GM12878 (cell line): ENCODE data around the gene C5AR1. TPM values are rescaled to one million over a fixed set of nuclear protein-coding genes. Genes with fewer than 3 reads are reported as not detected.

Source experiments
- ATAC-seq: fragments of 200-7000 bp; cut with Tn5 transposase; 3 replicates; pipeline ENCODE4 v1.9.1; 2020; ENCODE audit warnings: mild to moderate bottlenecking, moderate library complexity
- BruUV-seq: library from RNA; stranded (reverse); fragments of 400-500 nt; replicated peaks from 2 replicates; lab custom pipeline; 2021; lab: Mats Ljungman, UMichigan
- CTCF ChIA-PET: fragments of 300-600 bp; sonication (Branson Sonifier 250); formaldehyde crosslinking; extraction: SDS; loops from one replicate; lab custom pipeline; 2021; ENCODE audit warnings: inconsistent platforms; lab: Yijun Ruan, JAX
- POLR2A ChIA-PET: fragments of 350-600 bp; formaldehyde crosslinking; extraction: SDS; loops from one replicate; lab custom pipeline; 2021; ENCODE audit warnings: inconsistent platforms; lab: Charles Lee
- RAD21 ChIA-PET: fragments of 300-600 bp; sonication (Branson Sonifier 250); formaldehyde crosslinking; loops from one replicate; lab custom pipeline; 2023; ENCODE audit warnings: antibody characterized with exemption; ENCODE audit not compliant: unreplicated experiment; lab: Charles Lee
- SMC1A ChIA-PET: fragments of 300-600 bp; sonication (Branson Sonifier 250); formaldehyde crosslinking; loops from one replicate; lab custom pipeline; 2023; ENCODE audit not compliant: unreplicated experiment, uncharacterized antibody; lab: Charles Lee
- DNase-seq: peaks from one replicate; pipeline ENCODE4 v3.0.0-alpha.2; 2011; ENCODE audit warnings: low read depth, low spot score
- FAIRE-seq: peaks from 3 replicates; lab custom pipeline; 2011; peaks lifted over from hg19 to GRCh38; lab: Jason Lieb, UNC
- H2AFZ ChIP-seq: 2 replicates; pipeline ENCODE4 v1.6.0; 2011; ENCODE audit warnings: low read depth, low read length, control low read depth; ENCODE audit not compliant: control insufficient read depth
- H3K27ac ChIP-seq: 2 replicates; pipeline ENCODE4 v1.5.1; 2011; ENCODE audit warnings: control low read depth; ENCODE audit not compliant: control insufficient read depth, insufficient read depth
- H3K27me3 ChIP-seq, 2 experiments: replicated peaks in 1 of 2; 2 replicates each; pipeline versions ENCODE4 v1.6.0 to v1.6.1; 2011; ENCODE audit warnings: low read length in 1 of 2; ENCODE audit not compliant: control insufficient read depth in 2 of 2, insufficient read depth in 2 of 2
- H3K36me3 ChIP-seq, 2 experiments: 2 replicates each; pipeline ENCODE4 v1.5.1; 2011; ENCODE audit warnings: low read length in 1 of 2; ENCODE audit not compliant: control insufficient read depth in 2 of 2, insufficient read depth in 2 of 2
- H3K4me1 ChIP-seq: 2 replicates; pipeline ENCODE4 v1.6.1; 2011; ENCODE audit warnings: mild to moderate bottlenecking, low read length, moderate library complexity, mixed read lengths; ENCODE audit not compliant: control insufficient read depth, insufficient read depth
- H3K4me2 ChIP-seq: 2 replicates; pipeline ENCODE4 v1.6.0; 2011; ENCODE audit warnings: control low read depth; ENCODE audit not compliant: control insufficient read depth, insufficient read depth
- H3K4me3 ChIP-seq: fragments of 200-600 bp; sonication (generic); 2 replicates; pipeline ENCODE4 v1.5.1; 2016
- H3K79me2 ChIP-seq: 2 replicates; pipeline ENCODE4 v1.6.0; 2011; ENCODE audit warnings: low read length; ENCODE audit not compliant: control insufficient read depth, insufficient read depth
- H3K9ac ChIP-seq: 2 replicates; pipeline ENCODE4 v1.8.0; 2011; ENCODE audit warnings: low read length, control low read depth, mixed read lengths; ENCODE audit not compliant: control insufficient read depth, insufficient read depth
- H3K9me3 ChIP-seq: replicated peaks from 3 replicates; pipeline ENCODE4 v1.5.1; 2011; ENCODE audit warnings: mild to moderate bottlenecking, low read length; ENCODE audit not compliant: control insufficient read depth, insufficient read depth
- H4K20me1 ChIP-seq: 2 replicates; pipeline ENCODE4 v1.6.0; 2011; ENCODE audit not compliant: control insufficient read depth, insufficient read depth
- ATF7 ChIP-seq: fragments of 450-650 bp; IDR thresholded peaks from 2 replicates; pipeline ENCODE4 v1.6.1; 2016; ENCODE audit warnings: low read depth, mild to moderate bottlenecking
- CTCF ChIP-seq, 3 experiments: IDR thresholded peaks in 2 of 3; conservative IDR thresholded peaks in 1 of 3; 2 replicates each; pipeline ENCODE4 v1.5.1; 2011; ENCODE audit warnings: low read depth in 3 of 3, low read length in 3 of 3, mild to moderate bottlenecking in 3 of 3, control low read depth in 2 of 3, moderate library complexity in 2 of 3, inconsistent platforms in 1 of 3, mixed read lengths in 1 of 3; ENCODE audit not compliant: control insufficient read depth in 2 of 3, insufficient read depth in 1 of 3; ENCODE audit errors: extremely low read depth in 1 of 3
- FOXK2 ChIP-seq: fragments of 450-650 bp; IDR thresholded peaks from 2 replicates; pipeline ENCODE4 v1.6.1; 2017; ENCODE audit warnings: mild to moderate bottlenecking, moderate library complexity
- GABPA ChIP-seq: IDR thresholded peaks from 2 replicates; pipeline ENCODE4 v1.6.1; 2014; ENCODE audit warnings: antibody characterized with exemption, low read depth, mild to moderate bottlenecking, inconsistent platforms
- GATAD2B ChIP-seq: fragments of 450-650 bp; conservative IDR thresholded peaks from 2 replicates; pipeline ENCODE4 v1.6.1; 2017; ENCODE audit warnings: low read depth, mild to moderate bottlenecking, moderate library complexity
- MYC ChIP-seq: IDR thresholded peaks from 2 replicates; pipeline ENCODE4 v1.6.1; 2011; ENCODE audit warnings: mild to moderate bottlenecking, low read length, moderate library complexity, inconsistent platforms; ENCODE audit not compliant: insufficient read depth, insufficient replicate concordance, insufficient read length, severe bottlenecking
- NKRF ChIP-seq: fragments of 450-650 bp; conservative IDR thresholded peaks from 2 replicates; pipeline ENCODE4 v1.6.1; 2017; ENCODE audit warnings: mild to moderate bottlenecking, moderate library complexity
- SP1 ChIP-seq: IDR thresholded peaks from one replicate; pipeline ENCODE4 v1.6.1; 2011; ENCODE audit warnings: low read depth, low read length
- SREBF1 ChIP-seq: IDR thresholded peaks from 2 replicates; pipeline ENCODE4 v1.6.1; 2012; ENCODE audit warnings: mild to moderate bottlenecking, low read length
- ZZZ3 ChIP-seq: IDR thresholded peaks from 2 replicates; pipeline ENCODE4 v1.6.1; 2011; ENCODE audit warnings: low read depth; ENCODE audit not compliant: control insufficient read depth, insufficient read length
- WGBS: methylation state at CpG from one replicate; pipeline ENCODE4 v1.1.6; 2016; ENCODE audit warnings: low lambda C conversion rate; ENCODE audit not compliant: insufficient replicate concordance, insufficient coverage; ENCODE audit errors: missing lambda C conversion rate; 5-methylcytosine and 5-hydroxymethylcytosine counted together
- in situ Hi-C: fragments of 300-500 bp; cut with MboI; formaldehyde crosslinking; loops from 9 replicates; pipeline ENCODE4 v1.14.3; 2018; ENCODE audit warnings: mixed read lengths
- intact Hi-C: fragments of 100-400 bp; cut with micrococcal nuclease; formaldehyde crosslinking; loops from one replicate; pipeline ENCODE4 v1.14.2; 2022; ENCODE audit not compliant: unreplicated experiment
- polyA plus RNA-seq, 11 experiments: library from polyadenylated mRNA; depleted of rRNA in 4 of 11; unstranded in 6 of 11; stranded (reverse) in 5 of 11; fragments of >200 nt; fragmentation: Nextera tagmentation in 4 of 11; fragmentation: Illumina TruSeq in 1 of 11; extraction: Ambion mirVana in 4 of 11; extraction: Trizol in 1 of 11; gene quantifications; 1 replicate in 1 of 11; 2 replicates in 10 of 11; pipeline versions ENCODE4 v1.2.1 to v1.2.3, GENCODE V29; 2011 to 2016; ENCODE audit warnings: inconsistent platforms in 2 of 11, missing spikeins in 2 of 11, low read depth in 1 of 11
- total RNA-seq, 4 experiments: library from RNA; depleted of rRNA in 3 of 4; stranded (reverse); fragments of >200 nt in 3 of 4; fragmentation: Illumina TruSeq in 1 of 4; extraction: Trizol in 1 of 4; gene quantifications; 2 replicates each; pipeline versions ENCODE4 v1.2.1 to v1.2.3, GENCODE V29; 2013 to 2021

C5AR1 gene
- total and polyA plus RNA-seq, 10 of the 15 experiments (the other 5 are each of a cell fraction or from before 2014, with no cell fraction given) = 0.04 to 1.5 (median 0.18) TPM

- TF ChIP-seq FOXK2 = no peak
- TF ChIP-seq NKRF = no peak
- TF ChIP-seq CTCF (IDR thresholded peaks at IDR 0.05 in 2 of 3, conservative IDR thresholded peaks at IDR 0.05 in 1 of 3; ENCODE audit: control insufficient read depth in 2 of 3, extremely low read depth in 1 of 3, insufficient read depth in 1 of 3, low read depth in 3 of 3, low read length in 3 of 3) = no peak
- TF ChIP-seq ATF7 = no peak
- no peak for TF ChIP-seq SREBF1
- no peak for TF ChIP-seq GATAD2B
- no peak for TF ChIP-seq ZZZ3
- no peak for TF ChIP-seq GABPA
- no peak for TF ChIP-seq SP1
- TF ChIP-seq MYC = no peak
- Histone ChIP-seq H3K4me3 (no peak overlapping the region), H2AFZ (no peak overlapping the region), H3K27ac (no peak overlapping the region), H3K4me1 (peaks cover 15% of the 10 kb centered on the region), H4K20me1 (no peaks in the 10 kb centered on the region), H3K9ac (no peak overlapping the region), H3K9me3 (no peaks in the 10 kb centered on the region), H3K36me3 (peaks cover 9 to 12% of the 10 kb centered on the region in 2 experiments; a peak in 3 of 4 replicates), H3K4me2 (no peak overlapping the region), H3K79me2 (peaks cover 9% of the 10 kb centered on the region), H3K27me3 (no peaks in the 10 kb centered on the region)
- ATAC-seq = no peak
- ChIA-PET CTCF (interaction anchor here (2.4 kb wide), 1 partner anchor 14 kb away, joined by 13 read pairs; no protein-coding TSS in a partner anchor), SMC1A (no interaction called here), POLR2A (interaction anchor here (1.2 kb wide), 1 partner anchor 12 kb away, joined by 3 read pairs; no protein-coding TSS in a partner anchor), RAD21 (no interaction called here)
- intact Hi-C loops (no loop called here), in situ Hi-C loops (no loop called here)
- FAIRE-seq = no peak
- 90% methylated on average over 15 of the region's 17 CpGs for WGBS
- no peak for DNase-seq
- BruUV-seq = no TSS peak
These were observed 49.2 kb upstream of the C5AR1 start for GRCh38 chr19:47260476-47260875.
